RWPE2 (cell line): ENCODE data around the gene CPSF7.

Experiments
- ATAC-seq: fragments of 200-7000 bp; cut with Tn5 transposase; 3 replicates; pipeline ENCODE4 v1.9.1; 2021; ENCODE audit warnings: low read depth
- DNase-seq: peaks from one replicate; pipeline ENCODE4 v3.0.0-alpha.2; 2020; ENCODE audit warnings: low spot score
- H3K27ac ChIP-seq: fragments of 450-650 bp; 2 replicates; pipeline ENCODE4 v1.5.1; 2017; ENCODE audit warnings: mild to moderate bottlenecking; ENCODE audit not compliant: poor library complexity, severe bottlenecking
- H3K27me3 ChIP-seq: fragments of 250-450 bp; sonication (Bioruptor Pico); 2 replicates; pipeline ENCODE4 v1.5.1; 2021; ENCODE audit warnings: mild to moderate bottlenecking, moderate library complexity; ENCODE audit not compliant: insufficient read depth, poor library complexity, severe bottlenecking
- H3K36me3 ChIP-seq: fragments of 250-450 bp; sonication (Bioruptor Pico); 2 replicates; pipeline ENCODE4 v1.5.1; 2020; ENCODE audit warnings: low read depth, mild to moderate bottlenecking, moderate library complexity
- H3K4me1 ChIP-seq: fragments of 250-450 bp; sonication (Bioruptor Pico); 2 replicates; pipeline ENCODE4 v1.5.1; 2021; ENCODE audit warnings: mild to moderate bottlenecking, moderate library complexity; ENCODE audit not compliant: insufficient read depth, poor library complexity, severe bottlenecking
- H3K4me3 ChIP-seq: fragments of 250-450 bp; sonication (Bioruptor Pico); 2 replicates; pipeline ENCODE4 v1.5.1; 2021; ENCODE audit warnings: mild to moderate bottlenecking, moderate library complexity; ENCODE audit not compliant: severe bottlenecking
- H3K9me3 ChIP-seq: fragments of 250-450 bp; sonication (Bioruptor Pico); 2 replicates; pipeline ENCODE4 v1.5.1; 2021; ENCODE audit warnings: mild to moderate bottlenecking, moderate library complexity; ENCODE audit not compliant: severe bottlenecking
- CTCF ChIP-seq: fragments of 450-650 bp; IDR thresholded peaks from one replicate; pipeline ENCODE4 v1.5.1; 2017; ENCODE audit warnings: mild to moderate bottlenecking, moderate library complexity; ENCODE audit not compliant: poor library complexity, severe bottlenecking

Gene CPSF7

GRCh38 chr11:61475433-61475832 is 45.7 kb upstream of the CPSF7 start:
- ATAC-seq, result no peak
- no peak for TF ChIP-seq CTCF

GRCh38 chr11:61474013-61474643 is 44.4 kb upstream of the CPSF7 start:
- Histone ChIP-seq H3K9me3 (no peaks in the 10 kb centered on the region), H3K4me1 (no peaks in the 10 kb centered on the region), H3K4me3 (no peak overlapping the region), H3K27me3 (no peaks in the 10 kb centered on the region), H3K36me3 (no peaks in the 10 kb centered on the region), H3K27ac (no peak overlapping the region)
- DNase-seq (no peak), ATAC-seq (no peak)
- TF ChIP-seq CTCF, result no peak

More at GRCh38 chr11:61475433-61475832, 45.7 kb upstream of the CPSF7 start:
- Histone ChIP-seq H3K9me3 (no peaks in the 10 kb centered on the region), H3K4me1 (no peaks in the 10 kb centered on the region), H3K27me3 (no peaks in the 10 kb centered on the region), H3K4me3 (no peak overlapping the region), H3K27ac (no peak overlapping the region), H3K36me3 (no peaks in the 10 kb centered on the region)
- no peak for DNase-seq

GRCh38 chr11:61473370-61474012 is 43.7 kb upstream of the CPSF7 start:
- no peak overlapping the region for H3K27ac ChIP-seq
- TF ChIP-seq CTCF, result no peak
- no peaks in the 10 kb centered on the region for H3K4me1 ChIP-seq
- no peak overlapping the region for H3K4me3 ChIP-seq
- no peak for DNase-seq
- H3K27me3 ChIP-seq, result no peaks in the 10 kb centered on the region
- ATAC-seq, result no peak
- no peaks in the 10 kb centered on the region for H3K36me3 ChIP-seq
- H3K9me3 ChIP-seq, result no peaks in the 10 kb centered on the region

GRCh38 chr11:61472868-61473267 is 43.1 kb upstream of the CPSF7 start:
- Histone ChIP-seq H3K27me3 (no peaks in the 10 kb centered on the region), H3K4me3 (no peak overlapping the region), H3K36me3 (no peaks in the 10 kb centered on the region), H3K9me3 (no peaks in the 10 kb centered on the region), H3K4me1 (no peaks in the 10 kb centered on the region), H3K27ac (no peak overlapping the region)
- TF ChIP-seq CTCF, result no peak
- ATAC-seq (no peak), DNase-seq (no peak)

GRCh38 chr11:61472282-61472681 is 42.5 kb upstream of the CPSF7 start:
- no peaks in the 10 kb centered on the region for H3K4me1 ChIP-seq
- ATAC-seq, result no peak

More at GRCh38 chr11:61472282-61472681, 42.5 kb upstream of the CPSF7 start:
- no peaks in the 10 kb centered on the region for H3K9me3 ChIP-seq
- H3K27ac ChIP-seq, result no peak overlapping the region
- no peaks in the 10 kb centered on the region for H3K36me3 ChIP-seq
- TF ChIP-seq CTCF, result no peak
- H3K4me3 ChIP-seq, result no peak overlapping the region
- no peaks in the 10 kb centered on the region for H3K27me3 ChIP-seq
- no peak for DNase-seq
